GM19240 (cell line): ENCODE measurements around the gene RAC2.
"Not testable (repeated sequence)": the region's sequence is repeated elsewhere in the genome, so short reads cannot be mapped to it uniquely, and the experiment has no call there.

Experiments
- DNase-seq: peaks from one replicate; pipeline ENCODE4 v3.0.0; 2011; ENCODE audit warnings: low spot score; ENCODE audit not compliant: insufficient read length

The RAC2 gene

GRCh38 chr22:37206841-37207821 is 36.9 kb downstream of the RAC2 start:
- no peak for DNase-seq

DNA sequence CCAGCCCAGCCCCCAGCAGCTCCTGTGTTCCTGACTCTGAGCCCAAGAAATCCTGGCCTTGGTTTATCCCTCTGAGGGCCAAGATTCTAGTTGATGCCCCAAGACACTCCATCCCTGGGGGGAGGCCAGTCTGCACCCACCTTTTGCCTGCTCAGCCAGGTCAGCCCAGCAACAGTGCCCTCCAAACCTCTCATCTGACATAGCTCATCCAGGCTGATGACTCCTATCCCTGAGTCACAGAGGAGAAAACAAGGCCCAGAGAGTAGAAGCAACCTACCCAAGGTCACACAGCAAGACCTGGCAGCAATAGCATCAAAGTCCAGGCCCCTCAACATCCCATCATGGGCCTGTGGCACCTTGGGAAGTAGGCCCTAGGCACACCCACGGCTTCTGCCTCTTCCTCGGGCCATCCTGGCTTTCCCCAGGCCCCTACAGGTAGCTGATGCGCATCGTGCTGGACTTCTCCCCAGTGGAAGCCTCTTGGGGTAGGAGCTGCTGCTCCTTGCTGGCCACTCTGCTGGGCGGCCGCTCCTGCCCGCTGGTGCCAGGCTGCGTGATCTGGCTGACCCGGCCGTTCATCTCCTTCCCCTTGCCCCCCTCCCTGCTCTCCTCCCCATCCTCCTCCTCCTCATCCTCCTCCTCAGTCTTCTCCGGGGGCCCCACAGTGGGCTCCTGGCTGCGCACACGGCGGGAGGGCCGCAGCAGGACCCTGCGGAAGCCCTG is 37.8 kb downstream of the RAC2 start:
- DNase-seq: no peak

GRCh38 chr22:37205046-37205445 is 39.0 kb downstream of the RAC2 start:
- no peak for DNase-seq

GRCh38 chr22:37204045-37204655 is 39.9 kb downstream of the RAC2 start:
- no peak for DNase-seq

DNA sequence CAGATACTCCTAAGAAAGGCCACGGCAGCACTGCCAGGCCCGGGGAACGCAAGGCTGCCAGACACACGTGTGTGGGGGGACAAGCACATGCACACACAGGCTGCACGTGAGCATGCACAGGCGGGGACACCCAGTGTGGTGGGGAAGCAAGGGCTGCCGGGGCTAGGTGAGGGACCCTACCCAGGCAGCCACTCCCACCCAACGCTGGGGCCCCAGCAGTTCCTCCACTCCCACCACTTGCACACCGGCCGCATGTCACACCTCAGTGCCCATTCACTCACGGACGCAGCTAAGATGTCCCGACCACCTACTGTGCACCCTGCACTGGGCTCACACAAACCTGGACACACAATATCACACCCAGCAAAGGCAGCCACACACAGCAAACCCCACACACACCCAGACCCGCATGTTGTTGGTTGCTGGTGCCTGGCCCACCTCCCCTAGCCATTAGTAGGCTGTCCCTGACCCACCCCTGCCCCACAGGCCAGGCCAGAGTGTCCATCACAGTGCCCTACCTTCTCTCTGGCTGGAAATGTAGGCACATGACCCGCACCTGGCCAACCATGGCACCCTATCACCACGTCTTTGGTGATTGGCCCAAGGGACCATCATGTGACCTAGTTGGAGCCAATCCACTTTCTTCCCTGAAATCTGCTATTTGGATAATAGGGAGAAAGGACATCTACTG is 40.6 kb downstream of the RAC2 start:
- no peak for DNase-seq

GRCh38 chr22:37202716-37203115 is 41.4 kb downstream of the RAC2 start:
- no peak for DNase-seq

DNA sequence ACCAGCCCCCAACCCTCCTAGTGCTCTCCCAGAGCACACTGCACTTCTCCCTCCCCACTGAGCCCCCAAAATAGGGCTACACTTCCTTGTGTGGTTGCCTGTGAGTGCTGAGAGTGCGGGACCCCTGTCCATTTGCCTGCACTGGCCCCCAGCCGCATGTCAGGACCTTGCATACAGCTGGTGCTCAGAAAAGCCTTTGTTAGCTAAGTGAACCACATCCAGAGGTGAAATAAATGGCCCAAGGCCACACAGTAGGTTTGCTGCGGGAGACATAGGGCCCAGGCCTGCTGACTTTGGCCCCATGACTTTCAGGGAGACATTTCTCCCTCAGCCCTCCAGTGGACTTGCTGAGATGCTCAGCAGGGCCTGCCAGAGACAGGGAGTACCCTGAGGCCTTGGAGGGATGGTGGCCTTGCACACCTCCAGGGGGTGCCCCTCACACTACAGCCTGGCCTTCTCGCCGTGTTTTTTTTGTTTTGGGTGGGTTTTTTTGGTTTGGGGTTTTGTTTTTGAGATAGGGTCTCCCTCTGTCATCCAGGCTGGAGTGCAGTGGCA is 42.0 kb downstream of the RAC2 start:
- DNase-seq: no peak

GRCh38 chr22:37201443-37201820 is 42.6 kb downstream of the RAC2 start:
- not testable (repeated sequence) for DNase-seq

GRCh38 chr22:37199760-37200108 is 44.3 kb downstream of the RAC2 start:
- no peak for DNase-seq

DNA sequence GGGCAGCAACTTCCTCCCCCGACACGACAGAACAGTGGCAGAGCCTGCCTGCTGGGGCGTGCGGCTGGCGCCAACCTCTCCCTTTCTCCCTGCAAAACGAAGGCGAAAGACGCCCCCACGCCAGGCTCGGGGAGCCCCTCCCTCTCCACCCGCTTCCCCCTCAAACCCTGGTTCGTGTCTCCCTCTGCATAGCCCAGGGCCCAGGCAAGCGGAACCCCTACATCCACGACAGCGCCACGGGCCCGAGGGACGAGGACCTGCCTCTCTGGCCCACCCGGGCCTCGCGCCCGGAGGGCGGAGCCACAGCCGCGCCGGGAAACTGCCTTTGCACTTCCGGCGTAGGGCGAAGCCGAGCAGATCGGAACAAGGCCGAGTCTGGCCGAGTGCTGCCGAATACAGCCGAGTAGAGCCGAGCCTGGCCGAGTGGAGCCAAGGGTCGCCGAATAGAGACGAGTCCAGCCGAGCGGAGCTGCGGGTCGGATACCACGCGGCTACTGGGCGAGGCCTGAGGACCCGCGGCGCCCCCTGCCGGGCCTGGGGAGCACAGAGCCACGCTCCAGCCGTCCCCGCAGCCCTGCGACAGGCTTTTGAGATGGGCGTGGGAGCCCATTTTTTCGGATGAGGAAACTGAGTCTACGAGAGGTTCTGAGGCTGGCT is 44.8 kb downstream of the RAC2 start:
- peak; percentile 95 for DNase-seq

DNA sequence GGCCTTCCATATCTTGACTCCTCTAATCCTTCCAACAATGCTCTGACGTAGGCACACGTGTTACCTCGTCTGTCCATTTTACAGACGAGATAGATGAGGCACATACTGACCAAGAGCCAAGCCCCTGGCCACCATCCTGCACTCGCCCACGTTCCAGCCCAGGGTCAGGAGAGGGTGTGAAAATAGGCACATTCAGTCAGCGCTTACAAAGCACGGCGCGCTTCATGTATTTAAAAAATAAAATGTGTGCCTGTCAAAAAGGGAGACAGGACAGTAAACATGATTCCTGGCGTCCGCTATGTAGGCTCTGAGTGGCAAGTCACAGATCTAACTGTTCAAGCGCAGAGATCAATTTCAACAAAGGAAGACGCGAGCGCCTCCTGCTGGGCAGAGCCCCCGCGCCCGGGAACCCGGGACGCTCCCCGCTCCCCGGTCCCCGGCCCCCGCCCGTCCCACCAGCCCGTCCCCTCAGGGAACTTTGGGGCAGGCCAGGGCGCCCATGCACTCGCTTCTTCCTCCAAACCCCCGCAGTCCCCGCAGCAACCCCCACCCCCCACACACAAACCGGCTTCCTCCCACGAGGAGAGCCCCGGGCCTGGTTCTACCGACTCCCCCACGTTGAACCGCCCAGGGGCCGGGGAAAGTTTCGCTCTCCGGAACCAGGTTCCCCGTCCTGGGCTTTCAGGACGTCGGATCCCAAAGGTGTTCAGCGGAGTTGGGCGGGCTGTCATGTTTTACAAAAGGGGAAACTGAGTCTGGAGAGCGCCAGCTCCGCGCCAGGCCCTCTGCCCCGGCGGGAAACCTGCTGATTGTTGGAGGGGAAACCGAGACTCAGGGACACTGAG is 45.6 kb downstream of the RAC2 start:
- peak; percentile 66 for DNase-seq

GRCh38 chr22:37197451-37198257 is 46.4 kb downstream of the RAC2 start:
- DNase-seq: no peak

DNA sequence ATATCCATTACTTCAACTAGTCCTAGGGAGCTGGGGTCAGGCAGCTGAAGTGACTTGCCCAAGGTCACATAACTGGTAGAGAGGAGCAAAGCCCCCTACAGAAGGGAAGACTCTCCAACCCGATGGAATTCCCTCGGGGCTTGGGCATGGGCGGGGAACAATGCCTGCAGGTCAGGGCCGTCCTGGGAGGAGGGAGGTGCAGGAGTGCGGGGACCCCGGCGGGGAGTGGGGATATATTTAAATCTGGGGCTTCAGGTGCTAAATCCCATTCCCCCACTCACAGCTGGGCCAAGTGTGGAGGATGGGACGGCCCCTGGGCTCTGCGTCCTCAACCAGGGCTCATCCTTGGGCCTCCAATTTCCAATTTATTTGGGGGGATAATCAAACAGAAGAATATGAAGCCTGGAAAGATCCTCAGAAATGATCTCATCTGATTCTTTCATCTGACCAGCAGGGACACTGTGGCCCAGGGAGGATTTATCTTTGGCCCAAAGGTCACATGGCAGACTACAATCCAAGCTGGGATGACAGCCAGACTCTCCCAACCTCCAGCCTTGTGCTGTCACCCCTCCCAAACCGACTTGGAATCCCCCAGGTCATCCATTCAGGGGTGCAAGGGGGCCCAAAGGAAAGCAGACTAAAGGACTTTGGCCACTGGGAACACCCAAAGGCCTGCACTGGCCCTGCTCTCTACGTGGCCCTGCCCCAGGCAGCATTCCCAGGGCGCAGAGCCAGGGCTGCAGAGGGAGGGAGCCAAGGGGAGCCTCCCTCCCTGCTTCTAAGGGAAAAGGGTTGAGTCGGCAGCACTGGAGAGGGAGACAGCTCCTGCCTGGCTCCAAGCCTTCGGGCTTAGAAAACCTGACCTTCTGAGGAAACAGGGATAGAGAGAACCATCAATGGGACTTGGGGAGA is 47.3 kb downstream of the RAC2 start:
- DNase-seq: no peak

- no peak for DNase-seq
These were observed 48.1 kb downstream of the RAC2 start for GRCh38 chr22:37195921-37196320.

GRCh38 chr22:37194750-37195149 is 49.3 kb downstream of the RAC2 start:
- DNase-seq: no peak

GRCh38 chr22:37193629-37194191 is 50.4 kb downstream of the RAC2 start:
- no peak for DNase-seq

- DNase-seq: no peak
These were observed 51.3 kb downstream of the RAC2 start for GRCh38 chr22:37192741-37193140.

DNA sequence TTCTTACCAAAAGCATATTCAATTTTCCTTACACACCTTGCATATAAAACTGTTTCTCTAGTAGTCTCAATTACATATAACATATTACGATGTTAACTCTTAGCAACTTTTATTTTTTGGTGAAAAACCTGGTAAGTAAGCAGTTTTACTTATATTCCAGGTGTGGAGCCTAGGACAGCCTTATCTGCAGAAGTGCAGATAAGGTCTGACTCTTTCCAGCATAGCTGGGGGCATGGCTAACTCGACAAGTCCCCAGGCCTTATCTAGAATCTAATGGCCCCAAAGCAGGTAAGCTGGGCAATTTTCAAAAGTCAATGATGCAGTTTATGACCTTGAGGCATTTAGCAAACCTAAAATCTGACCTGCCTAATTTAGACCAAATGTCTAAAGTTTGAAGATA is 51.9 kb downstream of the RAC2 start:
- no peak for DNase-seq
